Astrocyte of the hippocampus (primary cell): ENCODE data around the gene ADRA1B.
"Not testable (repeated sequence)": the region's sequence is repeated elsewhere in the genome, so short reads cannot be mapped to it uniquely, and the experiment has no call there.

Experiments
- DNase-seq: peaks from one replicate; pipeline ENCODE4 v3.0.0; 2011; ENCODE audit warnings: low read depth, low spot score

ADRA1B gene

DNA sequence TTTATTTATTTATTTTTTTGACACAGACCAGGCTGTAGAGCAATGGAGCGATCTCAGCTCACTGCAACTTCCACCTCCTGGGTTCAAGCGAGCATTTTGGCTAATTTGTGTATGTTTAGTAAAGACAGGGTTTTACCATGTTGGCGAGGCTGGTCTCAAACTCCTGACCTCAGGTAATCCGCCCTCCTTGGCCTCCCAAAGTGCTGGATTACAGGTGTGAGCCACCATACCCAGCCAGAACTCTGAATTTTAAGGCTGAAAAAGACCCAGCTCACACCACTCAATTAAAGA is 49.5 kb downstream of the ADRA1B start:
- not testable (repeated sequence) for DNase-seq

DNA sequence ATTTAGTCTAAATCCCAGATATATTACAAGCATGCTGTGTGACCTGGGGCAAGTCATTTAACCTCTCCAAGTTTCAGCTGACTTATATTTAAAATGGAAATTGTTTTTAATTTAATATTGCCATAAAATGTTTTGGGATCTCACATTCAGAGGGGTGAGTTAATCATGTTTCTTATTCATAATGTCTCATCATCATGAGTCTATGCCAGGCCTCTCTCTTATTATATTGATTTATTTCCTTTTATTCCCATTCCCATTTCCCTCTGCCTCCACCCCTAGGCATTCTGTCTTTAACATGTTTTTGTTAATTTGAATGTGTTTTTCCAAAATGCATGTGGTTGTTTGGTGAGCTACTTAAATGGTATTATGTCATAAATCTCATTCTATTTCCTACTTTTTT is 53.7 kb downstream of the ADRA1B start:
- DNase-seq, result no peak

DNA sequence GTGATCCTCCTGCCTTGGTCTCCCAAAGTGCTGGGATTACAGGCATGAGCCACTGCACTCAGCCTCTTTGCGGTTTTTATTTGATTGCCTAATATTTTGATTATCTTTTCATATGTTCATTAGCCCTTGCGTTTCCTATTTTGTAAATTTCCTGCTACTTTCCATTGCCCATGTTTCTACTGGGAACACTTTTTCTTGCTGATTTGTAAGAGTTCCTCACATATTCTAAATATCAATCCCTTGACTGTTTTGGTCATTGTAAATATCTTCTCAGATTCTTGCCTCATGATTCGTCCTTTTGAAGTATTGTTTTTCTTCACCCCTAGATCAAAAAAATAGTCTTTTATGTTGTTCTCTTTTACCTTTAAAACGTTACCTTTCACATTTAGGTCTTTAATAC is 54.8 kb downstream of the ADRA1B start:
- peak; percentile 62 for DNase-seq

DNA sequence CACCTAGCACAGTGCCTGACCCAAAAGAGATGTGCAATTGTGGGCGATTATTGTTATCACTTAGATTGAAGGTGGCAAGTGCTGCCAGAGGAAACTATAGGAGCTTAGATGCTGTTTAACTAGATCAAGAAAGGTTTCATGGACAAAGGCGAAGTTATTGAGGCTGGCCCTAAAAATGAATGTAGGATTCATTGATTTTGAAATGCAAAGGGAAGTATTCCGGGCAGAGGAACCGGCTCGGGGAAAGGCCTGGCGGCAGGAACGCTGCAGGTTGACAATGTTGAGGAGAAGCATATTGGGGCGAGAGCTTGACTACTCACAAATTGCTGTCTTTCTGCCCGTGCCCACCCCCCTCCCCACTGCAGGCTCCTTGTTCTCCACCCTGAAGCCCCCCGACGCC is 55.2 kb downstream of the ADRA1B start:
- DNase-seq, result peak; percentile 11

DNA sequence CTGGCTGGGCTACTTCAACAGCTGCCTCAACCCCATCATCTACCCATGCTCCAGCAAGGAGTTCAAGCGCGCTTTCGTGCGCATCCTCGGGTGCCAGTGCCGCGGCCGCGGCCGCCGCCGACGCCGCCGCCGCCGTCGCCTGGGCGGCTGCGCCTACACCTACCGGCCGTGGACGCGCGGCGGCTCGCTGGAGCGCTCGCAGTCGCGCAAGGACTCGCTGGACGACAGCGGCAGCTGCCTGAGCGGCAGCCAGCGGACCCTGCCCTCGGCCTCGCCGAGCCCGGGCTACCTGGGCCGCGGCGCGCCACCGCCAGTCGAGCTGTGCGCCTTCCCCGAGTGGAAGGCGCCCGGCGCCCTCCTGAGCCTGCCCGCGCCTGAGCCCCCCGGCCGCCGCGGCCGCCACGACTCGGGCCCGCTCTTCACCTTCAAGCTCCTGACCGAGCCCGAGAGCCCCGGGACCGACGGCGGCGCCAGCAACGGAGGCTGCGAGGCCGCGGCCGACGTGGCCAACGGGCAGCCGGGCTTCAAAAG is 55.7 kb downstream of the ADRA1B start:
- peak; percentile 69 for DNase-seq

DNA sequence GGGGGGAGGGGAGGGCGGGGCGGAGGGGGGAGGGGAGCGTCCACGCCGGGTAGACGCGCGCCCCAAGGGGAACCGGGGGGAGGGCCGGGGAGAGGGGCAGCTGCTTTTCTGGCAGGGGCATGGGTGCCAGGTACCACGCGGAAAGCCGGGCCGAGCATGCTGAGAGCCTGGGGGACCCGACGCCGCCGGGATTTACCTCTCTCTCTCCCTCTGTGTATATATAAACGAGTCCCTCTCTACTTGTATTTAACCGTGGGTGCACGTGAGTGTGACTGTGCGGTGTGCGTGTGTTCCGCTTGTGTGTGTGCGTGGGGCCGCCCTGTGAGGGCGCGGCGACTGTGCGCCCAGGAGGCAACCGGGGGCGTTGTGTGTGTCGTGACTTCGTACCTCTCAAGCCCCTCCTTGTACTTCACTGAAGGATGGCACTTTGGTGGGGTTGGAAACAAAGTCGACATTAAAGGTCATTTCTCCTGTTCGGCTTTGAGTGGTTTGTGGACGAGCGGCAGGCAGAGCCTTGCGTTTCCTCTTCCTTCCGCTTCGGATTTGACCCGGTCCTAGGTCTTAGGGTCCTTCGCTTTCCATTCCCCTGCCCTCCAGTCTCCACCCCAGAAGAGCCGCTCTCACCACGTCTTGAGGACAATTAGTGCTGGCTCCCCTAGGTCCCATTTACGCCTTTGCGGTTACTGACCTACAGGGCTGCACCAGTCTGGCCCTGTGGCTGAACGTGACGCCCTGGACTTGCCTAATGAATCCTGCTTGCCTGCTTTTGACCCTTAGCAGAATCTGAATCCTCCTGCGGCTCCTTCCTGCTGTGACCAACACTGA is 56.5 kb downstream of the ADRA1B start:
- DNase-seq, result no peak

- DNase-seq, result peak; percentile 95
These were observed 59.3 kb downstream of the ADRA1B start for GRCh38 chr5:159975462-159976019.

DNA sequence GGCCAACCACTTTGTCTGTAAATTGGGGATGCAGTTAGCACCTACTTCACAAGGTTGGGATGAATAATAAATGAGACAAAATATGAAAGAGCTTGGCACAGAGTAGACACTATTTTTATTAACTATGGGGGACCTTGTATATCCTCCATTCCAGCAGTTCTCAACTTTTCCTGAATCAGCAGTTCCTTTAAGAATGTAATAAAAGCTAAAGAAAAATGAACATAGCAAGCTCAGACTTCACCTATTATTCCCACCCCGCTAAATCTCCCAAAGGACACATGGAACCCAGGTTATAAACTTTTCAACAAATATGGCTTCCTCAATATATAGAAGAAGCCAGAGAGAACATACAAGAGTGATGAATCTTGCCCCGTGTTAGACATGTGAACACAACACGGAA is 60.6 kb downstream of the ADRA1B start:
- DNase-seq, result no peak

DNA sequence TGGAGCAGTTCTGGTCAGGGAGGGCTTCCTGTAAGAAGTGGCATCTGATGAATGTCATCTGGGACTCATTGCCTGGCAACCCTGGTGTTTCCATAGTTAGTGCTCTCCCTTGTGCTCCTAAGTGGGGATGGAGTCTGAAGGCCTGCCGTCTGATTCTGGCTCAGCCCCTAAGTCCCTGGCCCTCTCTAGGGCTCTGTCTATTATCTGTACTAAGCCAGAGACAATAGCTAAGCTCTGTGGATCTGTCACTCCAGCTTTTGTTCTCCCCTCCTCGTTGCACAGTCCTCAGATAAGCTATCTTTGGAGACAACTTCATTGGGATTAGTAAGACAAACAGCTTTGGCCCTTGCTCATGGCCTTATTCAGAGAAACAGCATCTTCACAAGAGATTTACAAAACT is 62.1 kb downstream of the ADRA1B start:
- DNase-seq, result no peak

DNA sequence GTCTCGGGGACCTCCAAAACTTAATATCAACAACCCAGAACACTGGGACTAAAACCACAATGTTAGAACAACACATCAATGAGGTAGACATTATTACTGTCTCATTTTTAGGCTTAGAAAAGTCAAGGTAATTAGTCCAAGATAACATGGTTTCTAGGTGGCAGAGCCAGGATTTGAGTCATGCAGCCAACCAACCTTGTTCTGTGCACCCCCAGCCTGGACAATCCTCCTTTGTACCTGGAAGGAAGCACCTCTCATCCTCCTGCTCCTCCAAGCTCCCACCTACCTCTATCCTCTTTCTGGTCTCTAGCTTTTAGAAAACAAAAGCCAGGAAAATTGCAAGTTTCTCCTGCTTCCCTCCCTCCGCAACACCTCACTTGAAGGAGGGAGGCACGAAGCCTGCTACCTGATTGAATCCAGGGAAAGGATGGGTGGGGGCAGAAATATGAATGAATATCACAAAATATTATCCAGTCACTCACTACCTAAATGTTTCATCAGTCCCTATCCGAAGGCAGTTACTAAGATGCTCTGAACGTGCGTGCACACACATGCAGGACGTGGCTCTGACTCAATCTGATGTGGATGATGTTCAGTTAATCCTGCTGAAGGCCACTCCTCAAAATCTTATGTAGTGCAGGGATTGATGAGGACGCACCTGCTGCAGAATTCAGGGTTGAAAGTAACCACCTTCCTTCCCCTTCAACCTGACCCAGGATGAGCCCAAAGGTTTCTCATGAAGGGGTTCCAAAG is 66.3 kb downstream of the ADRA1B start:
- DNase-seq, result no peak

DNA sequence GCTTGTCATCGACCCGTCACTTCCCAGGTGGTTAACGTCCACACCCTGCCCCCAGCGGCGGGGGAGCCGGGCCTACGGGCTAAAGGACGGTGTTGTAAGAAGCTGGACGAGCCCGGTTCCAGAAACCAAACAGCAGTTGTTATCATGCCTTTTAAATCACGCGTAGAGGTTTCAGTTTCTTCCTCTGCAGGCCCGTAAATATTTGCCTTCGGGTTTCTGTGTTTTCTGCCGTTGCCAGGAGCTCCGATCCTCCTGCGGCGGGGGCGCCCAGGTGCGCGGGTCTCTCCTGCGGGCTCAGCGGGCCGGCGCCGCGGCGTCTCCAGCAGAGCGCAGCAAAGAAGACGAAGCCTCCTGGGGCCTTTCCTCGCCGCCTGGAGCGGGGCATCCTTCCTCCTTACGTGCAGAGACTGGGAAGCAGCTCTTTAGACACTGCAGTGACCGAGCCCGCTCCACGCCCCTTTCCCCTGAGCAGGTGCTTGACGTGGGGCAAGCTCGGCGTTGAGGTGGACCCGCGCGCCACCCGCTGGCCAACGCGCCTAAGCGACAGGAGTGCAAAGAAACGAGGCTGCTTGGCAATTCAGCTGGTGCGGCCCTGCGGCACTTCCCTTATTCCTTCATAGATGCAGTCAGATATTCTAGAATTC is 70.9 kb downstream of the ADRA1B start:
- DNase-seq, result peak; percentile 89

DNA sequence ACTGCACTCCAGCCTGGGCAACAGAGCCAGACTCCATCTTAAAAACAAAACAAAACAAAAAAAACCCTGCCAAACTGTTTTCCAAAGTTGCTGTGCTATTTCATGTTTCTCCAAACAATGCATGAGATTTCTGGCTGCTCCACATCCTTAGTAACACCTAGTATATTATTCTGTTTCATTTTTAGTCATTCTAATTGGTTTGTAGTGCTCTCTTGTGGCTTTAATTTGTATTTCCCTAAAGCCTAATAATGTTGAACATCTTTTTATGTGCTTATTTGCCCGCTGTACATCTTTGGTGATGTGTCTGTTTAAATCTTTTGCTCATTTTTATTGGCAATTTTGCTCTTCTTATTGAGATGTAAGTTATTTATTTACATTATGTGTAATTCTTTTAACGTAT is 74.2 kb downstream of the ADRA1B start:
- no peak for DNase-seq

DNA sequence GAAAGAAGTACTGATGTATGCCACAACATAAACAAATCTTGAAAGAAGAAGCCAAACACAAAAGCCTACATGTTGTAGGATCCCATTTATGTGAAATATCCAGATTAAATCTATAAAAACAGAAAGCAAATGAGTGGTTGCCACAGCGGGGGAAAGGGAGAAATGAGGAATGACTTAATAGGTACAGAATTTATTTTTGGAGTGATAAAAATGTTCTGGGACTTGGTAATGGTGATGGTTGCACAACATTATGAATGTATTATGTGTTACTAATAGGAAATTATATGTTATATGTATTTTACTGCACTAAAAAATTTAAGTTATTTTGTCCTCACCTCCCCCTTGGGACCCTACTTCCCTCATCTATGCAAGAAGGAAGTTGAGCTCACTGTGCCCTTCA is 76.3 kb downstream of the ADRA1B start:
- DNase-seq, result no peak

- no peak for DNase-seq
These were observed 76.9 kb downstream of the ADRA1B start for GRCh38 chr5:159993194-159993593.

GRCh38 chr5:159995907-159996306 is 79.6 kb downstream of the ADRA1B start:
- no peak for DNase-seq

DNA sequence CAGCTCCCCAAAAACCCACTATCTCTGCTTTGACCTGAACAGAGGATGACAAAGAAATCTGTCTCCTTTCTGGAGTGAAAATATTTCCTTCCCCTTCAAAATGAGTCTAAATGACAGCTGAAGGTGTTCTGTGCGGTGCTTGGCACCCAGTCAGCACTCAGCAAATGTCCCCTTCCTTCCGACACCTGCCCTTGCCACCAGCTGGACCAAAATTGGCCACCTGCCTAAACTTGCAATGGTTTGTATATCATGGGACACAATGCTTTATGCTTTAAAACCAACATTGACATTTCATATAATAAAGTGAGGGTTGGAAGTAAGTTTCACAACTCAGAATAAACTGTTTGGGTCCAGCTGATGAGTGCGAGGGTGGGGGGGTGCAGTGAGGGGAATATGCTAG is 85.2 kb downstream of the ADRA1B start:
- DNase-seq, result no peak

DNA sequence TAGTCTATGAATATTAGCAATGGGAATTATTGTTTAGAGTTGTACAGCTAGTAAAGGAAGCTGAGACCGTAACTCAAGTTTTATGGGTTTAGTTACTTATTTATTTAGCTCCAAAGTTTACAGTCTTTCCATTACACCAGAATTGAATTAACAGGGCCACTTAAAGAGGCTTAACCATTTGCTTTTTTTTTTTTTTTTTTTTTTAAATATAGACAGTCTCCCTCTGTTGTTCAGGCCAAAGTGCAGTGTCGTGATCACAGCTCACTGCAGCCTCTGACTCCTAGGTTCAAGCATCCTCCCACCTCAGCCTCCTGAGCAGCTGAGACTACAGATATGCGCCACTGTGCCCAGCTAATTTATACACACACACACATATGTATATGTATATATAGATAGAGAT is 91.2 kb downstream of the ADRA1B start:
- DNase-seq, result no peak

DNA sequence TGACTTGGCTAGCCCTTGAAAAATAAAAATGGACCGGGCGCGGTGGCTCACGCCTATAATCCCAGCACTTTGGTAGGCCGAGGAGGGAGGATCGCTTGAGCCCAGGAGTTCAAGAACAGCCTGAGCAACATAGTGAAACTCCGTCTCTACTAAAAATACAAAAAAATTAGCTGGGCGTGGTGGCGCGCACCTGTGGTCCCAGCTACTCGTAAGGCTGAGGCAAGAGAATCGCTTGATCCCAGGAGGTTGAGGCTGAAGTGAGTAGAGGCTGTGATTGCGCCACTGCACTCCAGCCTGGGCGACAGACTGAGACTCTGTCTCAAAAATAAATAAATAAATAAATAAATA is 92.2 kb downstream of the ADRA1B start:
- not testable (repeated sequence) for DNase-seq

- DNase-seq, result peak; percentile 99
These were observed 92.8 kb downstream of the ADRA1B start, which contains the start of gene TTC1 for GRCh38 chr5:160008877-160009590. TSS of gene TTC1 (plus strand) at chr5:160009139. CDS start at chr5:160010529, 1,390 bp downstream.

DNA sequence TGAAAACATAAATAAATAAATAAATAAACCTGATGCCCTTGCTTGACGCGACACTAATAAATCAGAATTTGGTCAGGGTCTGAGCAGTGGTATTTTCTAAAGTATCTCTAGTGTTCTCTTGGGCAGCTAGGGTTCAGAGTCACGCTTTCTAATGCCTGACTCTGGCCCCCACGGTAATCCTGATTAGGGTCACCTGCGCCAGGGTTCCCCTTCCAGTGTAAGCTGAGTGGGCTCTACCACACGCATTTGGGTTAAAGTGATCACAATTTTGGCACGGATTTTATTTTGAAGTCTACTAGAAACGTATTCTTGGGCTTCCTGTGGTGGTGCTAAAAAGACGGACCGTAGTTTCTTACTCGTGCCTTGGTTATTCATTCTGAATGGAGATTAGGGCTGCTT is 93.3 kb downstream of the ADRA1B start:
- DNase-seq, result no peak

GRCh38 chr5:160011471-160011870 is 95.2 kb downstream of the ADRA1B start:
- DNase-seq, result no peak

DNA sequence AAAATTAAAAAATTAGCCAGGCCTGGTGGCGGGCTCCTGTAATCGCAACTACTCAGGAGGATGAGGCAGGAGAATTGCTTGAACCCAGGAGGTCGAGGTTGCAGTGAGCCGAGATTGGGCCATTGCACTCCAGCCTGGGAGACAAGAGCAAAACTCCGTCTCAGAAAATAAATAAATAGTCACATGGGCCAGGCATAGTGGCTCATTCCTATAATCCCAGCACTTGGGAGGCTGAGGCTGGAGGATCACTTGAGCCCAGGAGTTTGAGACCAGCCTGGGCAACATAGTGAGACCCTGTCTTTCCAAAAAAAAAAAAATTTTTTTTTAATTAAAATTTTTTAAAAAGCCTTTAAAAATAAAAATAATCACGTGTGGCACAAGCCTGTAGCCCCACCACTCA is 97.9 kb downstream of the ADRA1B start:
- DNase-seq, result not testable (repeated sequence)
